Measurements from ENCODE around the gene TNFRSF17.
"Not testable (repeated sequence)": the region's sequence is repeated elsewhere in the genome, so short reads cannot be mapped to it uniquely, and the experiment has no call there.

TNFRSF17 gene

GRCh38 chr16:11964761-11965551, at the start of gene TNFRSF17:
TSS of gene TNFRSF17 (plus strand) at chr16:11965210. CDS start at chr16:11965325, 115 bp downstream.
- no peak for DNase-seq

- DNase-seq, result peak; percentile 83
Observed at GRCh38 chr16:11915644-11916523, 49.1 kb upstream of the TNFRSF17 start, which contains the start of gene GSPT1. TSS of gene GSPT1 (minus strand) at chr16:11915956. CDS start at chr16:11915720, 236 bp downstream.

GRCh38 chr16:11916524-11917285, 48.3 kb upstream of the TNFRSF17 start:
- DNase-seq, result no peak

- DNase-seq, result not testable (repeated sequence)
Observed at GRCh38 chr16:11924046-11924445, 41.0 kb upstream of the TNFRSF17 start.

- DNase-seq, result not testable (repeated sequence)
Observed at GRCh38 chr16:11927350-11927749, 37.7 kb upstream of the TNFRSF17 start.

GRCh38 chr16:11941945-11942344, 23.1 kb upstream of the TNFRSF17 start, which contains the start of gene NPIPB2:
TSS of gene NPIPB2 (minus strand) at chr16:11942045. CDS start at chr16:11942045, 0 bp downstream.
- not testable (repeated sequence) for DNase-seq

- no peak for DNase-seq
Observed at GRCh38 chr16:11946433-11946832, 18.6 kb upstream of the TNFRSF17 start.

GRCh38 chr16:11948819-11949218, 16.2 kb upstream of the TNFRSF17 start:
- DNase-seq, result no peak

- no peak for DNase-seq
Observed at GRCh38 chr16:11949527-11949926, 15.5 kb upstream of the TNFRSF17 start.

- DNase-seq, result no peak
Observed at GRCh38 chr16:11950388-11950787, 14.6 kb upstream of the TNFRSF17 start.

GRCh38 chr16:11953576-11953975, 11.4 kb upstream of the TNFRSF17 start:
- not testable (repeated sequence) for DNase-seq

- DNase-seq, result no peak
Observed at GRCh38 chr16:11955713-11956123, 9.3 kb upstream of the TNFRSF17 start.

GRCh38 chr16:11956558-11956957, 8.5 kb upstream of the TNFRSF17 start:
- DNase-seq, result no peak

- DNase-seq, result no peak
Observed at GRCh38 chr16:11957591-11958395, 7.2 kb upstream of the TNFRSF17 start.

- not testable (repeated sequence) for DNase-seq
Observed at GRCh38 chr16:11962457-11962856, 2.6 kb upstream of the TNFRSF17 start.

GRCh38 chr16:11962978-11963377, 2.0 kb upstream of the TNFRSF17 start:
- DNase-seq, result not testable (repeated sequence)

- DNase-seq, result no peak
Observed at GRCh38 chr16:11963706-11964105, 1.3 kb upstream of the TNFRSF17 start.

- no peak for DNase-seq
Observed at GRCh38 chr16:11966173-11966572, 1.2 kb downstream of the TNFRSF17 start.

GRCh38 chr16:11967195-11967911, 2.3 kb downstream of the TNFRSF17 start:
- no peak for DNase-seq

GRCh38 chr16:11968577-11968976, 3.6 kb downstream of the TNFRSF17 start:
- no peak for DNase-seq

GRCh38 chr16:11970292-11970691, 5.3 kb downstream of the TNFRSF17 start:
- DNase-seq, result not testable (repeated sequence)
